DOHH2 (cell line): ENCODE results near the gene LCE1F.

Experiments used
- EZH2phosphoT487 ChIP-seq: fragments of 200-600 bp; sonication (generic); IDR thresholded peaks from 2 replicates; pipeline ENCODE4 v1.6.1; 2017; ENCODE audit warnings: borderline replicate concordance, mild to moderate bottlenecking, antibody characterized with exemption, low read length, moderate library complexity, mixed read lengths
- TF ChIP-seq, protein P1 (sequence below): fragments of 200-600 bp; sonication (generic); IDR thresholded peaks from one replicate; pipeline ENCODE4 v1.5.1; 2014; ENCODE audit warnings: antibody characterized with exemption, mild to moderate bottlenecking, low read depth, low read length; ENCODE audit not compliant: poor library complexity, severe bottlenecking

- TF ChIP-seq, protein P1, sequence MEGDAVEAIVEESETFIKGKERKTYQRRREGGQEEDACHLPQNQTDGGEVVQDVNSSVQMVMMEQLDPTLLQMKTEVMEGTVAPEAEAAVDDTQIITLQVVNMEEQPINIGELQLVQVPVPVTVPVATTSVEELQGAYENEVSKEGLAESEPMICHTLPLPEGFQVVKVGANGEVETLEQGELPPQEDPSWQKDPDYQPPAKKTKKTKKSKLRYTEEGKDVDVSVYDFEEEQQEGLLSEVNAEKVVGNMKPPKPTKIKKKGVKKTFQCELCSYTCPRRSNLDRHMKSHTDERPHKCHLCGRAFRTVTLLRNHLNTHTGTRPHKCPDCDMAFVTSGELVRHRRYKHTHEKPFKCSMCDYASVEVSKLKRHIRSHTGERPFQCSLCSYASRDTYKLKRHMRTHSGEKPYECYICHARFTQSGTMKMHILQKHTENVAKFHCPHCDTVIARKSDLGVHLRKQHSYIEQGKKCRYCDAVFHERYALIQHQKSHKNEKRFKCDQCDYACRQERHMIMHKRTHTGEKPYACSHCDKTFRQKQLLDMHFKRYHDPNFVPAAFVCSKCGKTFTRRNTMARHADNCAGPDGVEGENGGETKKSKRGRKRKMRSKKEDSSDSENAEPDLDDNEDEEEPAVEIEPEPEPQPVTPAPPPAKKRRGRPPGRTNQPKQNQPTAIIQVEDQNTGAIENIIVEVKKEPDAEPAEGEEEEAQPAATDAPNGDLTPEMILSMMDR = no peak
- no peak for TF ChIP-seq EZH2phosphoT487
These were observed 21.4 kb upstream of the LCE1F start for GRCh38 chr1:152753586-152753985.
